SU-DHL-6 (cell line): ENCODE measurements around the gene SYNJ2.
A peak's percentile ranks its signal among the peaks of the same experiment; 100 is the strongest.

Experiments
- CTCF ChIP-seq: fragments of 200-600 bp; sonication (generic); IDR thresholded peaks from one replicate; pipeline ENCODE4 v1.5.1; 2017; ENCODE audit warnings: antibody characterized with exemption, mild to moderate bottlenecking, low read length, moderate library complexity; ENCODE audit not compliant: insufficient read depth, poor library complexity, severe bottlenecking
- EZH2phosphoT487 ChIP-seq: fragments of 200-600 bp; sonication (generic), shearing (Covaris generic); conservative IDR thresholded peaks from 2 replicates; pipeline ENCODE4 v1.6.1; 2018; ENCODE audit warnings: mild to moderate bottlenecking, antibody characterized with exemption, low read length, moderate library complexity, mixed read lengths

DNA sequence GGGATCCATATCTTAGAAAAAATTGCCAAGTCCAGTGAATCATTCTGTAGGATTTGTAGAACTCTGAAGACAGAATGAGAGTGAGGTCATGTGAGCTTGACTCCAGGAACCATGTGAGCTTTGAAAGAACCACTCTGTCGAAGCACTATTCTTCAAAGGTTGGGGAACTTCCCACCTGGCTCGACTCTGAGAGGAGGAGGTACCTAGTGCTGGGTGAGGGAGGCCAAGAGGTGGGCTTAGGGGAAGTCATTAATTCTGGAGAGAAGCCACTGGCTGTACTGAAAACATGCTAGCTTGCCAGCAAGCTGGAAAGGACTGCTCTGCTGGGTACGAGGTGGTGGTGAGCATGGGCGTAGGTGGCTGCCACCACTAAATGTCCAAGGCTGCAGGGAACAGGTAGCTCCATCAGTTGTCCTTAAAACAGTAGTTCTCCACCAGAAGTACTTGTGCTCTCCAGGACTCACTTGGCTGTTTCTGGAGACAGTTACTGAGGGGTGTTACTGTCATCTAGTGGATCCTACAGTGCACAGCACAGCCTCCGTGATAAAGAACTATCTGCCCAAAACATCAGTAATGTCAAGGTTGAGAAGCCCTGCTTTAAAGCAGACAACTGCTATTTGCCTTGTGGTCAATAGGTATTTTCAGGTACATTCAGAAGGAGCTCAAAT lies 34.7 kb upstream of the SYNJ2 start:
- no peak for TF ChIP-seq EZH2phosphoT487
- peak; percentile 29 for TF ChIP-seq CTCF
